ENCODE data around the gene IST1. TPM values are rescaled to one million over a fixed set of nuclear protein-coding genes. Genes with fewer than 3 reads are reported as not detected.

The IST1 gene
- total and polyA plus RNA-seq, 9 of the 15 experiments (the other 6 are each of a cell fraction or from before 2014, with no cell fraction given) = 135 to 334 (median 188) TPM

- no peak for TF ChIP-seq TRIM25 (IDR thresholded peaks at IDR 0.05; ENCODE audit: borderline replicate concordance)
- no peak for TF ChIP-seq ETS1 (conservative IDR thresholded peaks at IDR 0.05; ENCODE audit: control insufficient read depth, low read depth, low read length)
- no peak for TF ChIP-seq CHD7 (IDR thresholded peaks at IDR 0.05; ENCODE audit: low read depth, low read length)
- TF ChIP-seq FOXA3 (CRISPR knock-in tag; conservative IDR thresholded peaks at IDR 0.05 in 1 of 2, IDR thresholded peaks at IDR 0.05 in 1 of 2) = no peak
- no peak for TF ChIP-seq CBFA2T3 (IDR thresholded peaks at IDR 0.05)
- no peak for TF ChIP-seq SMARCA5 (IDR thresholded peaks at IDR 0.05)
- no peak for TF ChIP-seq SNAPC5 (CRISPR knock-in tag; IDR thresholded peaks at IDR 0.05)
- TF ChIP-seq RBM34 (IDR thresholded peaks at IDR 0.05; ENCODE audit: borderline replicate concordance, insufficient read depth, low read length) = no peak
Observed at GRCh38 chr16:71878911-71879310, 16.4 kb upstream of the IST1 start (continued).

All from K562 (cell line).